ENCODE data around the gene GPSM3.

- TF ChIP-seq GATA2 (IDR thresholded peaks at IDR 0.05; ENCODE audit: low read depth, low read length), result no peak
- TF ChIP-seq GATA3 (IDR thresholded peaks at IDR 0.05; ENCODE audit: low read depth, low read length), result no peak
These were observed 38.6 kb downstream of the GPSM3 start, which contains the start of gene PPT2 for GRCh38 chr6:32153564-32154513.
